Measurements from ENCODE around the gene PRKAG2.

DNA sequence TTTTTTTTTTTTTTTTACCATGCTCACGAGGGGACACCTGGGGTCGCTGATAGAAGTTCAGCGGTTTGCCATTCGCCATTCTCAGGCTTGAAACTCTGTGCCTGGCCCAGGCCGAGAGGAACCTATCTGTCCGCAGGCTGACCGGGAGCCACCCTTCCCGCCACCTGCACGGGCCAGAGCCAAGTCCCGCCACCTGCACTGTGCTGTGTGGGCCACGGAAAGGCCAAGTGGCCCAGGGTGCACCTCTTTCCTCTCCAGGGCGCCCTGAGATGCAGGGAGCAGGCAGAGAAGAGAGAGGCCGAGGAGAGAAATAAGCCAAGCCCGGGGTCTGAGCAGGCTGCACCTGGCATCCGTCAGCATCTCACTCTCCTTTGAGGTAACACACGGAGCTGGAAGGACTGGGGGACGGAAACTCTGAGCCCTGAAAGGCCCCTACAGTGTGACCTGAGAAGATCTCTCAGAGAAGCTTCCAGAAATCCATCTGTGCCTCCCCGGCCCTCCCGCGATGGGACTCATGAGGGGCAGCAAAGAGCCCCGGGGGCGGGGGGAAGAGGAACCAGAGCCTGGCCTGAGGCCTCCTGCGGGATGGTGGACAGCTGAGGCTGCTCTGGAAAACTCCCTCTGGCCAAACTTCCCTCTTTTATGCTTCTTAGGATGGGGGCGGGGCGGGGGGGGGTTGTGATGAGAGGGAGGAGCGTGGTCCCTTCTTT lies 46.6 kb downstream of the PRKAG2 start:
- TF ChIP-seq, protein P1, sequence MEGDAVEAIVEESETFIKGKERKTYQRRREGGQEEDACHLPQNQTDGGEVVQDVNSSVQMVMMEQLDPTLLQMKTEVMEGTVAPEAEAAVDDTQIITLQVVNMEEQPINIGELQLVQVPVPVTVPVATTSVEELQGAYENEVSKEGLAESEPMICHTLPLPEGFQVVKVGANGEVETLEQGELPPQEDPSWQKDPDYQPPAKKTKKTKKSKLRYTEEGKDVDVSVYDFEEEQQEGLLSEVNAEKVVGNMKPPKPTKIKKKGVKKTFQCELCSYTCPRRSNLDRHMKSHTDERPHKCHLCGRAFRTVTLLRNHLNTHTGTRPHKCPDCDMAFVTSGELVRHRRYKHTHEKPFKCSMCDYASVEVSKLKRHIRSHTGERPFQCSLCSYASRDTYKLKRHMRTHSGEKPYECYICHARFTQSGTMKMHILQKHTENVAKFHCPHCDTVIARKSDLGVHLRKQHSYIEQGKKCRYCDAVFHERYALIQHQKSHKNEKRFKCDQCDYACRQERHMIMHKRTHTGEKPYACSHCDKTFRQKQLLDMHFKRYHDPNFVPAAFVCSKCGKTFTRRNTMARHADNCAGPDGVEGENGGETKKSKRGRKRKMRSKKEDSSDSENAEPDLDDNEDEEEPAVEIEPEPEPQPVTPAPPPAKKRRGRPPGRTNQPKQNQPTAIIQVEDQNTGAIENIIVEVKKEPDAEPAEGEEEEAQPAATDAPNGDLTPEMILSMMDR (IDR thresholded peaks at IDR 0.05; ENCODE audit: low read depth, low read length), result no peak
- no peak for TF ChIP-seq POLR2A (IDR thresholded peaks at IDR 0.05; ENCODE audit: extremely low read depth, insufficient read length)

Data from NB4 (cell line).